GM18951 (cell line): ENCODE data around the gene COL6A1.

Source experiments
- POLR2A ChIP-seq: IDR thresholded peaks from 4 replicates; pipeline ENCODE4 v1.6.1; 2011; ENCODE audit warnings: mild to moderate bottlenecking; ENCODE audit not compliant: insufficient read length, insufficient read depth; ENCODE audit errors: extremely low read depth
- in situ Hi-C: fragments of 300-500 bp; cut with MboI; formaldehyde crosslinking; loops from one replicate; pipeline ENCODE4 v1.12.0; 2022; ENCODE audit warnings: low sequenced_read_pairs, mixed read lengths, inconsistent platforms; ENCODE audit not compliant: unreplicated experiment

COL6A1 gene

DNA sequence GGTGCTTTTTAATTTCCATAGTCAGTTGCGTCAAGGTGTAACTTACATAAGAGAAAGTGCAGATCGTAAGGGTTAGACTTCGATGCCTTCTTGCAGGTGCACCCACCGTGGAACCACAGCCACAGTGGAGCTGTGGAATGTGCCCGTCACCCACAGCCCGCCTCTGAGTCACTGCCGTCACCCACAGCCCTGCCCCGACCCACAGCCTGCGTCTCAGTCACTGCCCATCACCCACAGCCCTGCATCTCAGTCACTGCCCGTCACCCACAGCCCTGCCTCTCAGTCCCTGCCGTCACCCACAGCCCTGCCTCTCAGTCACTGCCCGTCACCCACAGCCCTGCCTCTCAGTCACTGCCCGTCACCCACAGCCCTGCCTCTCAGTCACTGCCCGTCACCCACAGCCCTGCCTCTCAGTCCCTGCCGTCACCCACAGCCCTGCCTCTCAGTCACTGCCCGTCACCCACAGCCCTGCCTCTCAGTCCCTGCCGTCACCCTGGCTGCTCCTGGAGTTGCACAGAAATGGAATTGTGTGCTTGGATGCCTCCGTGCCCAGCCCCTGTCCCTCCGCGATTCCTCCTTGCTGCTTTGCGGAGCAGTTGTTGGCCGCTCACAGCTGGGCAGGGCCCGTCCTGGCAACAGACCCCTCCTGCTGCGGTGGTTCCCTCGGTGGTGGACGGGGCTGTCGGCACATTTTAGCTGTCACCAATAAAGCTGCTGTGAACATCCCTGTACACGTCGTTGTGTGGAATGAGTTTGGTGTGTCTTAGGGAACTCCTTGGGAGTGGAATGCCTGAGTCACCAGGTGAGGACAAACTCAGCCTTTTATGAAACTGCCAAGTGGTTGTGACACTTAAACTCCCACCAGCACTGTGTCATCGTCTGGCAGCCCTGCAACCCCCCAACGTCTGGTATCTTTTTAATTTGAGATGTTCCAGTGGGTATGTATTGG lies 71.4 kb downstream of the COL6A1 start:
- in situ Hi-C loops, result no loop called here
- no peak for TF ChIP-seq POLR2A

- TF ChIP-seq POLR2A, result no peak
- in situ Hi-C loops, result no loop called here
Measured at GRCh38 chr21:46054031-46054430, 72.5 kb downstream of the COL6A1 start.

- no peak for TF ChIP-seq POLR2A
- in situ Hi-C loops, result no loop called here
Measured at GRCh38 chr21:46054451-46054881, 72.9 kb downstream of the COL6A1 start.
